HTERT RPE-1 (cell line): ENCODE data around the gene HNRNPAB.

Experiments used
- in situ Hi-C: fragments of 300-500 bp; cut with MboI; formaldehyde crosslinking; loops from 4 replicates; pipeline ENCODE4 v1.14.3; 2020; ENCODE audit warnings: low sequenced_read_pairs

HNRNPAB gene

GRCh38 chr5:178204182-178204934, at the start of gene HNRNPAB:
TSS of gene HNRNPAB (plus strand) at chr5:178204533. CDS start at chr5:178204838, 305 bp downstream.
- in situ Hi-C loops = no loop called here

- in situ Hi-C loops = no loop called here
Measured at GRCh38 chr5:178155065-178155464, 49.3 kb upstream of the HNRNPAB start.

GRCh38 chr5:178160176-178160575, 44.2 kb upstream of the HNRNPAB start:
- in situ Hi-C loops = no loop called here

GRCh38 chr5:178162481-178162880, 41.9 kb upstream of the HNRNPAB start:
- in situ Hi-C loops = no loop called here

- in situ Hi-C loops = no loop called here
Measured at GRCh38 chr5:178163772-178164735, 40.3 kb upstream of the HNRNPAB start.

GRCh38 chr5:178165581-178165980, 38.8 kb upstream of the HNRNPAB start:
- in situ Hi-C loops = no loop called here

GRCh38 chr5:178170455-178170854, 33.9 kb upstream of the HNRNPAB start:
- in situ Hi-C loops = no loop called here

GRCh38 chr5:178174456-178174855, 29.9 kb upstream of the HNRNPAB start:
- in situ Hi-C loops = no loop called here

GRCh38 chr5:178176791-178177190, 27.5 kb upstream of the HNRNPAB start:
- in situ Hi-C loops = no loop called here

GRCh38 chr5:178177569-178177968, 26.8 kb upstream of the HNRNPAB start:
- in situ Hi-C loops = no loop called here

GRCh38 chr5:178180141-178180863, 24.0 kb upstream of the HNRNPAB start:
- in situ Hi-C loops = no loop called here

- in situ Hi-C loops = no loop called here
Measured at GRCh38 chr5:178182158-178182876, 22.0 kb upstream of the HNRNPAB start.

GRCh38 chr5:178186427-178186826, 17.9 kb upstream of the HNRNPAB start:
- in situ Hi-C loops = no loop called here

- in situ Hi-C loops = no loop called here
Measured at GRCh38 chr5:178187014-178187413, 17.3 kb upstream of the HNRNPAB start, which contains the start of gene GMCL2. TSS of gene GMCL2 (minus strand) at chr5:178187371. CDS start at chr5:178187299, 72 bp downstream.

- in situ Hi-C loops = no loop called here
Measured at GRCh38 chr5:178189433-178189832, 14.9 kb upstream of the HNRNPAB start.

GRCh38 chr5:178191661-178192060, 12.7 kb upstream of the HNRNPAB start:
- in situ Hi-C loops = no loop called here

GRCh38 chr5:178192244-178192643, 12.1 kb upstream of the HNRNPAB start:
- in situ Hi-C loops = no loop called here

- in situ Hi-C loops = no loop called here
Measured at GRCh38 chr5:178192787-178193186, 11.5 kb upstream of the HNRNPAB start.

GRCh38 chr5:178193251-178193809, 11.0 kb upstream of the HNRNPAB start:
- in situ Hi-C loops = no loop called here

- in situ Hi-C loops = no loop called here
Measured at GRCh38 chr5:178194026-178194425, 10.3 kb upstream of the HNRNPAB start.
